ENCODE results near the gene CCDC57. TPM values are rescaled to one million over a fixed set of nuclear protein-coding genes. Genes with fewer than 3 reads are reported as not detected.

CCDC57 gene
- total and polyA plus RNA-seq, 9 of the 15 experiments (the other 6 are each of a cell fraction or from before 2014, with no cell fraction given): 0.83 to 36.2 (median 13.6) TPM

DNA sequence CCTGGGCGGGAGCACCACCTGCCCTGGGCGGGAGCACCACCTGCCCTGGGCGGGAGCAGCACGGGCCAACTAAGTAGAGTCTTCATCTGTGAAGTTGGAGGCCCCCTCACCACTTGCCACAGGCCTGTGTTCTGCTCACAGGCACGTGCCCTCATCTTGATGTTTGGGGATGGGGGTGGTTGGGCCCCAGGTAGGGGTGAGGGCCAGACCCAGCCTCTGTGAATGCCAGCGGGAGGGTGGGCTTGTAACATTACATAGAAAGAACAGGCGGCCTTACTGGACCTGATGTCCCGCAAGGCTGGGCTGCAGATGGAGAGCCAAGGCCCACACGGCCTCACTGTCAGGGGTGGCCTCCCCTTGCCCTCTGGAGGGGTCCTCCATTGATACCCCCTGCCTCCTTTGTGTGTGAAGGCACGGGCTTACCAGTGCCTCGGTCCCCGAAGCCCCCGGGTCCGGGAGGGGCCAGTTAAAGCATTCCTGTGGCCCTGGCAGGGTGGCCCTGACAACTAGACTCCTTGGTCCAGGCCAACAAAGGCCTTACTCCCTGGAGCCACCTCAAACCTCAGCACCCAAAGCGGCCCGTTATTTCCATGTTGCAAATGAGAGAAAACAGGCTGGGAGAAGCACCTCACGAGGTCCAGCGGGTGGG lies 15.1 kb upstream of the CCDC57 start:
- ChIA-PET POLR2A (no interaction called here), CTCF (ENCODE audit: low intra/inter-chr PET ratio) (no interaction called here)
- TF ChIP-seq MCM2 (IDR thresholded peaks at IDR 0.05; ENCODE audit: low read depth) (peak; percentile 98), KAT7 (CRISPR knock-in tag; IDR thresholded peaks at IDR 0.05; ENCODE audit: borderline replicate concordance) (no peak), GATAD2A (IDR thresholded peaks at IDR 0.05) (0 out of 2 replicates have a peak, but pooled peaks have one; percentile 69), MIER1 (IDR thresholded peaks at IDR 0.05; ENCODE audit: low read depth) (no peak)
- TF ChIP-seq, protein P1, sequence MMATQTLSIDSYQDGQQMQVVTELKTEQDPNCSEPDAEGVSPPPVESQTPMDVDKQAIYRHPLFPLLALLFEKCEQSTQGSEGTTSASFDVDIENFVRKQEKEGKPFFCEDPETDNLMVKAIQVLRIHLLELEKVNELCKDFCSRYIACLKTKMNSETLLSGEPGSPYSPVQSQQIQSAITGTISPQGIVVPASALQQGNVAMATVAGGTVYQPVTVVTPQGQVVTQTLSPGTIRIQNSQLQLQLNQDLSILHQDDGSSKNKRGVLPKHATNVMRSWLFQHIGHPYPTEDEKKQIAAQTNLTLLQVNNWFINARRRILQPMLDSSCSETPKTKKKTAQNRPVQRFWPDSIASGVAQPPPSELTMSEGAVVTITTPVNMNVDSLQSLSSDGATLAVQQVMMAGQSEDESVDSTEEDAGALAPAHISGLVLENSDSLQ (IDR thresholded peaks at IDR 0.05): peak; percentile 73; the same call in 1 of the 2 replicates
- H3K4me3 ChIP-seq: no peak overlapping the region
- H3K79me2 ChIP-seq (ENCODE audit: control insufficient read depth, insufficient read depth, low read length): no peaks in the 10 kb centered on the region; the same call in 2 of the 3 replicates
- peak overlapping the region; percentile 30; the same call in 1 of the 3 replicates for H3K27ac ChIP-seq (ENCODE audit: extremely low read depth, low read depth, low read length)
- H3K36me3 ChIP-seq (ENCODE audit: control insufficient read depth, insufficient read depth, low read length): no peaks in the 10 kb centered on the region
- FAIRE-seq (no peak), ATAC-seq (no peak), DNase-seq (ENCODE audit: extremely low read depth in 1 of 4, low spot score in 3 of 4) (no peak)
- peaks cover 17 to 75% of the 10 kb centered on the region in 2 experiments for H3K4me1 ChIP-seq (replicated peaks in 1 of 2; ENCODE audit: control insufficient read depth in 2 of 2, insufficient read depth in 2 of 2, low read length in 2 of 2)
- H3K9ac ChIP-seq (ENCODE audit: insufficient read depth in 1 of 2, low read depth in 2 of 2, low read length in 2 of 2): peak overlapping the region in 1 of 2 experiments; percentile 61; a peak in 1 of 4 replicates
- H4K20me1 ChIP-seq (replicated peaks; ENCODE audit: control insufficient read depth, insufficient read depth, low read length): no peaks in the 10 kb centered on the region
- in situ Hi-C loops (cut with MboI): no loop called here
- no peaks in the 10 kb centered on the region for H3K9me3 ChIP-seq (replicated peaks; ENCODE audit: control insufficient read depth, insufficient read depth, low read depth, low read length)
- intact Hi-C loops (cut with micrococcal nuclease): no loop called here
- no peak overlapping the region for H2AFZ ChIP-seq (ENCODE audit: low read depth, low read length)
- 72% methylated on average over 14 of the region's 18 CpGs for WGBS (ENCODE audit: insufficient coverage, low coverage, missing lambda C conversion rate)
- BruUV-seq (replicated peaks): no TSS peak
- no peaks in the 10 kb centered on the region for H3K9me1 ChIP-seq (ENCODE audit: control insufficient read depth, insufficient read depth, low read length)
- H3K27me3 ChIP-seq (ENCODE audit: control insufficient read depth in 2 of 2, insufficient read depth in 2 of 2, low read length in 2 of 2): no peaks in the 10 kb centered on the region
- H3K4me2 ChIP-seq (ENCODE audit: insufficient read depth, low read length): no peak overlapping the region
